ENCODE results near the gene SLC35F1.
"Not testable (repeated sequence)": the region's sequence is repeated elsewhere in the genome, so short reads cannot be mapped to it uniquely, and the experiment has no call there.

SLC35F1 gene

GRCh38 chr6:117992856-117993255, 85.8 kb downstream of the SLC35F1 start:
- DNase-seq (ENCODE audit: low spot score): no peak

DNA sequence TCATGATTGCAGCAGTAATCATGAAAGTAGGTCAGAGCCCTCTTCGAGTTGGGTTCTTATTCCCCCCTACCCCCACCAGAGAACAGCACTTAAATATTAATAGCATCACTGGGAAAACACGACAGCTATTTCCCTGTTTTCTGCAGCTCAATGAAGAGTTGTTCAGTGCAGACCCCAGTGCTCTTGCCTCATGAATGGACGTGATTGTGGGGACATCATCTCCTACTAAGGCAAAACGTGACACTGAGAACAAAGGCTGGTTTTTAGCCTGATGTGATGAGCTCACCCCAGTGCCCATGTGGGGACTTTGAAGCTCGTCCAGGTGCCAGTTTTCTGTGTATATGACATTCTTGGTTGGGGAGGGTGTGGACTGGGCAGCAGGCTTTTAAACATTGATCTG, 105.9 kb downstream of the SLC35F1 start:
- no peak for DNase-seq (ENCODE audit: low spot score)

GRCh38 chr6:118016532-118016931, 109.5 kb downstream of the SLC35F1 start:
- DNase-seq (ENCODE audit: low spot score): no peak

- DNase-seq (ENCODE audit: low spot score): no peak
Observed at GRCh38 chr6:118017301-118017848, 110.3 kb downstream of the SLC35F1 start.

GRCh38 chr6:118023771-118024170, 116.7 kb downstream of the SLC35F1 start:
- DNase-seq (ENCODE audit: low spot score): no peak

DNA sequence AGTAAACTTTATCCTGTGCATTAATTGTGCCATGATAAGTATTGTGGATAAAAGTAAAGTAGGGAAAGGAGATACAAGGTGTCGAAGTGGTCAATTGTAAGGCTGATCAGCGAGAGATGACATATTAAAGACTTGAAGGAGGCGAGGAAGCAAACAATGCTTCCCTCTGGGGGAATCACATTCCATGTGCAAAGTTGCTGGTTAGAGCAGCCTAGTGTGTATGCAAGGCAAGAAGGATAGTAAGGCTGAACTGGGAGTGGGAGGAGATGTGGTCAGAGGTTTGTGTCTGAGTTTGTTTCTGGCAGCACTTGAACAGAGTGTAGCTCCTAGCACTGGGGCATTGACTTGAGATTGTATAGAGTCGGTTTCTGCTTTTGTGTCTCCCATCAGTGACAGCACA, 122.9 kb downstream of the SLC35F1 start:
- DNase-seq (ENCODE audit: low spot score): no peak

DNA sequence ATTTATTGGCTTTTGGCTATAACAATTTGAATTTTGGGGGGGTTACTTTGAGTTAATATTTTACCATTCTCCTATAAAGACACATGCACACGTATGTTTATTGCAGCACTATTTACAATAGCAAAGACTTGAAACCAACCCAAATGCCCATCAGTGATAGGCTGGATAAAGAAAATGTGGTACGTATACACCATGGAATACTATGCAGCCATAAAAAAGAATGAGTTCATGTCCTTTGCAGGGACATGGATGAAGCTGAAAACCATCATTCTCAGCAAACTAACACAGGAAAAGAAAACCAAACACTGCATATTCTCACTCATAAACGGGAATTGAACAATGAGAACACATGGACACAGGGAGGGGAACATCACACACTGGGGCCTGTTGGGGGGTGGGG, 130.4 kb downstream of the SLC35F1 start:
- not testable (repeated sequence) for DNase-seq (ENCODE audit: low spot score)

GRCh38 chr6:118042855-118043254, 135.8 kb downstream of the SLC35F1 start:
- no peak for DNase-seq (ENCODE audit: low spot score)

DNA sequence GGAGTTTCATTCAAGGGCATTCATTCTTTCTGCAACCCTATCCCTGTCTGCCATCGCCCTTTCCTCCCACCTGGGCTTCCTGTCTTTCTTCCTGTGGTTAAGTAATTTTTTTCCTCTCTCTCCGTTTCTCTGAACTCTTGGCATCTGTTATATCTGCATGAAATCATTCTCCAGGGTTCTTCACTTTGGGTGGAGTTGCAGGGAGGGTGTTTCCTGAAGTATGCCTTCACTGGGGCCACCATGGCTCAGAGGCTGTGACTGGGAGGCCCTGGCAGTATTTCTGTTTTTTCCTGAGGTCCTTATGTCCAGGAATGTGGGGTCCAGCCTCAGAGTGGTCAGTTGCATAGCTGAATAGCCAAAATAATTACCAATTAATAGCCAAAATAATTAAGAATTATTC, 137.2 kb downstream of the SLC35F1 start:
- DNase-seq (ENCODE audit: low spot score): no peak

- no peak for DNase-seq (ENCODE audit: low spot score)
Observed at GRCh38 chr6:118054082-118054481, 147.0 kb downstream of the SLC35F1 start.

DNA sequence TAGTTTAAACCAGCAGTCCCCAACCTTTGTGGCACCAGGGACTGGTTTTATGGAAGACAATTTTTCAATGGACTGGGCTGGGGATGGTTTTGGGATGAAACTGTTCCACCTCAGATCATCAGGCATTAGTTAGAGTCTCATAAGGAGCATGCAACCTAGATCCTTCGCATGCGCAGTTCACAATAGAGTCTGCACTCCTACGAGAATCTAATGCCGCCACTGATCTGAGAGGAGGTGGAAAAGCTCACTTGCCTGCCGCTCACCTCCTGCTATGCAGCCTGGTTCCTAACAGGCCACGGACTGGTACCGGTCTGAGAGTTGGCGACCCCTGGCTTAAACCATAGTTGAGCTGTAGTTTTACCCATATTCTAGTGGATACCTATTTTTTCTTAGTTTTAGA, 154.6 kb downstream of the SLC35F1 start:
- DNase-seq (ENCODE audit: low spot score): no peak

DNA sequence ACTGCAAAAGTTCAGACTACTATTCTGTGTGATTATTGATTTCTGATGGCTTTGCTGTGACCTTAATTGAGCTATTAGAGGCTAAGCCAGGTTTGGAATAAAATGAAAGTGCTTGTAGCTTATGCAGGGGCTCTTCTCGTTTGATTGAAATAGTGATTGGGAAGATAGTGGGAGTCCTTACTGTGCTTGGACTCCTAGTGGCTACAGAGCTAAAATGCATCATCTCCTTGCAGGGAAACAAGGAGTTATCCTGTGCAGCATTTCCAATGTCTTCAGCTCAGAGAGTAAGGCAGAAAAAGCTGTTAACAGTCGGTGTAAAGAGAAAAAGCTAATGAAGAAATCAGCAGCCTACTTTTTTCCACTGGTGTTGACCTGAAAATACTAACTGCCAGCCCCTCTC, 173.5 kb downstream of the SLC35F1 start:
- no peak for DNase-seq (ENCODE audit: low spot score)

GRCh38 chr6:118083711-118084110, 176.6 kb downstream of the SLC35F1 start:
- no peak for DNase-seq (ENCODE audit: low spot score)

DNA sequence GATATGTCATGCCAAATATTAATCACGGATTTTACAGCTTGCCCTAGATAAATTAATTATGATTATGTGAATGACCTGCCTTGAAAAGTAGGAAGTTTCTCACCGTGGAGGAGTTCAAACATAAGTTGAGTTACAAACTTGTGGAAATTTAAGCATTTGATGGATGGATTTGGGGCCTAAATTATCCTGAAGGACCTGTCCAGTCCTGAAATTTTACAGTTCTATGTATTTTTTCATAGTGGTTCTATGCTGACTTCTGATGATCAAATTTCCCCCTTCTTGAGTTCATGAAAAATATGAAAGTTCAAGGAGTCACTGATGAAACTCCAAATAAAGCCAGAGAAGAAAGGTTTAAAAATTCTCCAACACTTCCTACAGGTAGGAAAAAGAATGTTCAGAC, 178.6 kb downstream of the SLC35F1 start:
- DNase-seq (ENCODE audit: low spot score): no peak

DNA sequence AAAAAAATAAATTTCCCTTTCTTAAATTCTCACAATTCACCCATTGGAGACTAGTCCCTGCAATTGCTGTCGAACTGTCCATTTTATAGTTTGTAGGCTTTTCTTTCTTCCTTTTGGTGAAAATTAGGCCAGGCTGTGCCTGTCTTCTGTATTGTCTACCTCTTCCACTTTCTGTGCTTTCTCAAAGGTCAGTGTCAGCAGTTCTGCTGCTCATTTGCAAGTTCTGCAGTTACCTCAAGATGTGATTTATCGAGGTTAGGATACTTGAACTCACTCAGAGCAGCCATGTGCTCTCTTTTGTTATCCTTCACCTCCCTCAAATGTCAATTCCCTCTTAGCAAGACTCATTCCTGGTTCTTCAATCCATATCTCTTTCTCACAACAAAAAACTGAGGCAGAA, 179.1 kb downstream of the SLC35F1 start:
- DNase-seq (ENCODE audit: low spot score): no peak

GRCh38 chr6:118092086-118092485, 185.0 kb downstream of the SLC35F1 start:
- DNase-seq (ENCODE audit: low spot score): no peak

DNA sequence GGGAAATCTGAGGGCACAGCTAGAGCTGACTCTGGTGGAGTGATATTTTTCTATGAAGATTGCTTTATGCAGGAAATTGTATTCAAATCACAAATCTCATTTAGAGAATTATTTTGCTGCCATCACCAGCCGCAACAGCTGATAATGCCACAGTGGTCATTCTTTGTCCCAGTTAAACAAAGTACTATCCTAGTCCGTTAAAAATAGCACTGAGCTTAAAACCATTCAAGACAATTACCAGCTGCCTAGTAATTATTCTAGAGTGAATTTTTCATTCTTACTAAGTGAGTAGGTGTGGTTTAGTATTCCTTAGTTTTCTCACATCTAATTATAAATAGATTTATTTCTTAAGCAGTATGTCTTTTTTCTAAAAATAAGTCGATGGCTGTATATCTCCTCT, 190.5 kb downstream of the SLC35F1 start:
- no peak for DNase-seq (ENCODE audit: low spot score)

DNA sequence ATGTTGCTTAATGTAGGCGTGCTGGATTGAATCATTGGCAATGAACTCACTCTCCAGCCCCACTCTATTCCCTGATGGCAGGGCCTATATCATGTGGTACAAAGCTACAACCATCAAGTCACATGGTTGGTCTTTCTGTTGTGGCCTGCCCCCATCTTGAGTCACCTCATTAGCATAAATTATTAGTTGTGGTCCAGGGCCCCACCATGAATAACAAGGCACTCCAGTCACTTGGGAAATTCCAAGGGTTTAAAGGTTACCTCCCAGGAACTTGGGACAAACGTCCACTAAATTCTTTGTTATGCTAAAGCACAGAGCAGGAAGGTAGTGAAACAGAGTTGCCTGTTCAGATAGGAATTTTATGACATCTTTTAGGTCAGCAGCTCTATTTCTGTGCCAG, 193.7 kb downstream of the SLC35F1 start:
- DNase-seq (ENCODE audit: low spot score): no peak

GRCh38 chr6:118101220-118101619, 194.2 kb downstream of the SLC35F1 start:
- no peak for DNase-seq (ENCODE audit: low spot score)

GRCh38 chr6:118101831-118102345, 194.8 kb downstream of the SLC35F1 start:
- DNase-seq (ENCODE audit: low spot score): no peak

- DNase-seq (ENCODE audit: low spot score): no peak
Observed at GRCh38 chr6:118102401-118102800, 195.3 kb downstream of the SLC35F1 start.

- DNase-seq (ENCODE audit: low spot score): no peak
Observed at GRCh38 chr6:118103381-118104146, 196.5 kb downstream of the SLC35F1 start.

- no peak for DNase-seq (ENCODE audit: low spot score)
Observed at GRCh38 chr6:118122161-118122725, 215.2 kb downstream of the SLC35F1 start.
